Astrocyte of the spinal cord (primary cell): ENCODE results near the gene SPTSSB.
A peak's percentile ranks its signal among the peaks of the same experiment; 100 is the strongest.

ENCODE experiments used
- DNase-seq: peaks from one replicate; pipeline ENCODE4 v3.0.0; 2011; ENCODE audit warnings: low read depth, low spot score
- H3K4me3 ChIP-seq: 2 replicates; pipeline ENCODE4 v1.5.1; 2011; ENCODE audit warnings: low read depth, mild to moderate bottlenecking, low read length, moderate library complexity
- CTCF ChIP-seq: IDR thresholded peaks from 2 replicates; pipeline ENCODE4 v1.5.1; 2012; ENCODE audit warnings: low read depth, mild to moderate bottlenecking, low read length, inconsistent platforms
- in situ Hi-C: cut with HindIII; loops from 2 replicates; pipeline ENCODE4 v1.10.0; 2017; ENCODE audit warnings: low sequenced_read_pairs

SPTSSB gene

DNA sequence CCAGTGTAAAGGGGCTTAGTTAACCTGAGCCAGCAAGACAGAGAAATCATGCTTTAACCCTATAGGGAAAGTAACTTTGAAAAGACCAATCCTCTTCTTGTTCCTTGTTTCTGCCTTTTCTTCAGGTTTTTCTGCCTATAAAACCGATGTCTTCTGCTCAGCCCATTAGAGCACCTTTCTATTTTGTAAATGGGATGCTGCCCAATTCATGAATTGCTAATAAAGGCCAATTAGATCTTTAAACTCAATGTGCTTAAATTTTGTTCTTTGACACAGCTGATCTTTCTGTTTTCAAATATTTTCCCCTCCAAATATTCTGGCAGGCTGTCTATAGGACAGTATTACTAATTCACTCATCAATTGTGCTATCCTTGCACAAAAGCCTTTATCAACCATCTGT lies 33.8 kb upstream of the SPTSSB start:
- no peak for TF ChIP-seq CTCF
- no peak for DNase-seq
- in situ Hi-C loops: no loop called here
- no peak overlapping the region for H3K4me3 ChIP-seq

GRCh38 chr3:161403251-161403650 lies 31.9 kb upstream of the SPTSSB start:
- no peak for TF ChIP-seq CTCF
- DNase-seq: peak; percentile 23
- in situ Hi-C loops: no loop called here
- no peak overlapping the region for H3K4me3 ChIP-seq

- in situ Hi-C loops: no loop called here
- no peak for DNase-seq
- TF ChIP-seq CTCF: no peak
- H3K4me3 ChIP-seq: no peak overlapping the region
Measured at GRCh38 chr3:161401389-161401788, 30.1 kb upstream of the SPTSSB start.

DNA sequence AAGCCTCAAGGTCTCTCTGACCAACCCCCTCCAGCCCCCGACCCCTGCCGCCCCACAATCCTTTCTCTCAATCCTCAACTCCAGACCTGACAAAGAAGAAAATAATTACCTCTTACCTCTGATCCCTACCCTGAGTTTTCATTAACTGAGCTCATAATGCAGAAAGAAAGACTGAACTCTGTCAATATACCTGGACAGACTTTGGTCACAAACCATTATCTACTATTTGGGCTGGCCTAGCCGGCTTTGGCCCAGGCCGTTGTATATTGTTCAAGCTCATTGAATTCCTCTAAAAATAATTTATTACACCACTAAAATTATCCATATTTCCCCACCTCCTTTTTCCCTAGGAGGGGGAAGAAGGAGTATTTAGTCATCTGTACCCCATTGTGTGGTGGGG lies 29.3 kb upstream of the SPTSSB start:
- in situ Hi-C loops: no loop called here
- DNase-seq: no peak
- H3K4me3 ChIP-seq: no peak overlapping the region
- TF ChIP-seq CTCF: no peak

DNA sequence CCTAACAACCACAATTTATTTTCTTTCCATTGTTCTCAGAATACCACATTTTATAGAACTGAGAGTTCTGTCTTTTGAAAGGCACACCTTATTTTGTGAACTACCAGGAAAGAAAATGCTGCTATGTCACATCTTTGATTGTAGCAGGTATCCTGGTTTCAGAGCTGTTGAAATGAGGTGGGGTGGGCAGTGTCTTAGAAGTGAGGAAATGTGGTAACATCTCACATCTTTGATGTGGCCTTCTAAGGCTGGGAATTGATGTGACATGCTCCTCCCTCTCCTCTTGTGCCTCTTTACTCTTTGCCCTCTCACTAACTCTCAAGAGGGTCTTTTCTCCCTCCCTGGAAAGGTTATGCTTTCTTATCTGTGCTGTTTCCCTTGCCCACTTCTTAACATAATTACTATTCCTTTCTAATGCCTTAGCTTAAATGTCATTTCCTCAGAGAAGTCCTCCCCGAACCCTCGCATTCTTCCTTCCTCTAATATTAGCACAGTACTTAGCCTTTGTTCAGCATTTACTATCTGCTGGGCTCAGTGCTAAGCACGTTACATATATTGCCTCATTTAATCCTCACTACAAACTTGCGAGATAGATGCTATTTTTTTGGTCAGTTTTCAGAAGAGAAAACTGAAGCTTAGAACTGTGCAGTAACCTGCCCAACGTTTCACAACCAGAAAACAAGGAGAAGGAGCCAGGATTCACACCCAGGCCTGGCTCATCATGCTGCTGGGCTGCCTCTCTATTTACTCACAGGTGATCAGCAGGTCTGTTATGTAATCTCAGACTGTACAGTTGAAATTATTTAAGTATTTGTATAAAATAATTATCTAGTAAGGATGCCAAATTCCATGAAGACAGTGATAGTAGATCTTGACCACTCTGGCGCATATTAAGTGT lies 24.0 kb upstream of the SPTSSB start:
- H3K4me3 ChIP-seq: no peak overlapping the region
- no peak for TF ChIP-seq CTCF
- no peak for DNase-seq
- in situ Hi-C loops: no loop called here

- DNase-seq: no peak
- no peak for TF ChIP-seq CTCF
- H3K4me3 ChIP-seq: no peak overlapping the region
- in situ Hi-C loops: no loop called here
Measured at GRCh38 chr3:161393803-161394202, 22.5 kb upstream of the SPTSSB start.

DNA sequence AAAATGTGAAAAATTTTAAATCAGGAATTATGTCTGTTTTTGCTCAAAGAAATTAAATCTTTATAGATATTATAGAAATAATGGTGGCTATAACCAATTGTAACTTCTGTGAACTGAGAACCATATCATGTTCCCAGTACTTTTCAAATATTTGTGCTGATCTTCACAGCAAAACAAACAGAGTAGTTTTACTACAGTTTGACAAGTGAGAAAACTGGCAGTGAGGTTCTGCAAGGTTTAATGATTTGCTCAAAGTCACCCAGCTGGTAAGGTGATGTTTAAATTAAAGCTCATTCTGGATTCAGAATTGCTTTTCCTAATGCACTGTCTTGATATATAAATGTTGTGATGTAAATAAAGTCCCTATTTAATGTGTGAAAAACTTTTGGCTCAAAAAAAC lies 22.0 kb upstream of the SPTSSB start:
- no peak for TF ChIP-seq CTCF
- no peak overlapping the region for H3K4me3 ChIP-seq
- in situ Hi-C loops: no loop called here
- no peak for DNase-seq
